ENCODE data around the gene TECPR2. TPM values are rescaled to one million over a fixed set of nuclear protein-coding genes. Genes with fewer than 3 reads are reported as not detected.

TECPR2 gene
- polyA plus RNA-seq, 1 donor (not counting 4 experiments of a cell fraction or from before 2014, with no cell fraction given): 8.3 TPM

GRCh38 chr14:102471921-102472790, 109.4 kb downstream of the TECPR2 start:
- TF ChIP-seq, protein P1, sequence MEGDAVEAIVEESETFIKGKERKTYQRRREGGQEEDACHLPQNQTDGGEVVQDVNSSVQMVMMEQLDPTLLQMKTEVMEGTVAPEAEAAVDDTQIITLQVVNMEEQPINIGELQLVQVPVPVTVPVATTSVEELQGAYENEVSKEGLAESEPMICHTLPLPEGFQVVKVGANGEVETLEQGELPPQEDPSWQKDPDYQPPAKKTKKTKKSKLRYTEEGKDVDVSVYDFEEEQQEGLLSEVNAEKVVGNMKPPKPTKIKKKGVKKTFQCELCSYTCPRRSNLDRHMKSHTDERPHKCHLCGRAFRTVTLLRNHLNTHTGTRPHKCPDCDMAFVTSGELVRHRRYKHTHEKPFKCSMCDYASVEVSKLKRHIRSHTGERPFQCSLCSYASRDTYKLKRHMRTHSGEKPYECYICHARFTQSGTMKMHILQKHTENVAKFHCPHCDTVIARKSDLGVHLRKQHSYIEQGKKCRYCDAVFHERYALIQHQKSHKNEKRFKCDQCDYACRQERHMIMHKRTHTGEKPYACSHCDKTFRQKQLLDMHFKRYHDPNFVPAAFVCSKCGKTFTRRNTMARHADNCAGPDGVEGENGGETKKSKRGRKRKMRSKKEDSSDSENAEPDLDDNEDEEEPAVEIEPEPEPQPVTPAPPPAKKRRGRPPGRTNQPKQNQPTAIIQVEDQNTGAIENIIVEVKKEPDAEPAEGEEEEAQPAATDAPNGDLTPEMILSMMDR (optimal IDR thresholded peaks at IDR 0.05 in 1 of 3, IDR thresholded peaks at IDR 0.05 in 1 of 3, conservative IDR thresholded peaks at IDR 0.05 in 1 of 3; ENCODE audit: extremely low read depth in 1 of 3, insufficient read depth in 2 of 3, low read length in 3 of 3): no peak
- TF ChIP-seq EZH2 (IDR thresholded peaks at IDR 0.05; ENCODE audit: low read length): no peak
- no peak for FAIRE-seq

DNA sequence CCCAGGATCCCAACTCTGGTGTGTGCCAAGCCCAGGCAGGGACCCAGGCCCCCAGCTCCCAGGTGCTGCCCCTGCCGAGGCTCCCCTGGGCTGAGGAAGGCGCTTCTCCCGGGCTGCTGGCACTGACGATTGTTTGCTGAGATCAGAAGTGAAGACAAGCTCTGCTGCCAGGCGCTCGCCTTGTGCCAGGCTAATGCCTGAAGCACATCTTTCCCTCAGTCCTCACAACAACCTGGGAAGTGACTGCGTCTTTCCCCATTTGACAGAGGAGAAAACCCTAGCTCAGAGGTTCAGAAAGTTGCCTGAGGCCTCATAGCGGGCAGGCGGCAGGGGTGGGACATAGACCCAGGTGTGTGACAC, 110.0 kb downstream of the TECPR2 start:
- no peaks in the 10 kb centered on the region for H4K20me1 ChIP-seq (ENCODE audit: control insufficient read depth, extremely low read depth, insufficient read depth, low read length)
- no peaks in the 10 kb centered on the region for H3K27me3 ChIP-seq (ENCODE audit: control insufficient read depth, extremely low read depth, insufficient read depth, low read length)
- no peak overlapping the region for H3K27ac ChIP-seq (ENCODE audit: control insufficient read depth, insufficient read depth, low read length)
- H3K79me2 ChIP-seq (ENCODE audit: control insufficient read depth, insufficient read depth, low read length): no peaks in the 10 kb centered on the region
- TF ChIP-seq EZH2 (IDR thresholded peaks at IDR 0.05; ENCODE audit: low read length): no peak
- TF ChIP-seq, protein P1 (optimal IDR thresholded peaks at IDR 0.05 in 1 of 3, IDR thresholded peaks at IDR 0.05 in 1 of 3, conservative IDR thresholded peaks at IDR 0.05 in 1 of 3; ENCODE audit: extremely low read depth in 1 of 3, insufficient read depth in 2 of 3, low read length in 3 of 3): no peak
- FAIRE-seq (no peak), DNase-seq (ENCODE audit: low read depth, low spot score) (no peak)
- no peak overlapping the region for H3K4me3 ChIP-seq (ENCODE audit: control insufficient read depth in 2 of 3, extremely low read depth in 1 of 3, insufficient read depth in 2 of 3, low read depth in 1 of 3, low read length in 3 of 3)
- no peak overlapping the region for H3K4me2 ChIP-seq (ENCODE audit: control insufficient read depth, extremely low read depth, insufficient read depth, low read depth, low read length)
- dilution Hi-C loops (cut with MboI; ENCODE audit: extremely low pct_ligation_motif_present, low sequenced_read_pairs): no loop called here
- no peaks in the 10 kb centered on the region for H3K9me3 ChIP-seq (ENCODE audit: control insufficient read depth, low read depth, low read length)
- H3K36me3 ChIP-seq (ENCODE audit: control insufficient read depth in 2 of 2, extremely low read depth in 1 of 2, insufficient read depth in 2 of 2, low read length in 2 of 2): peaks cover 4 to 9% of the 10 kb centered on the region in 2 experiments
- H3K4me1 ChIP-seq (ENCODE audit: control insufficient read depth, extremely low read depth, insufficient read depth, low read length): no peaks in the 10 kb centered on the region
- H3K9ac ChIP-seq (ENCODE audit: control insufficient read depth, extremely low read depth, insufficient read depth, low read length): no peak overlapping the region
- no peak overlapping the region for H2AFZ ChIP-seq (ENCODE audit: control insufficient read depth, low read length)
- no peaks in the 10 kb centered on the region for H3K9me1 ChIP-seq (ENCODE audit: control insufficient read depth, extremely low read depth, insufficient read depth, low read length)

More at GRCh38 chr14:102471921-102472790, 109.4 kb downstream of the TECPR2 start:
- no peak overlapping the region for H3K27ac ChIP-seq (ENCODE audit: control insufficient read depth, insufficient read depth, low read length)
- H4K20me1 ChIP-seq (ENCODE audit: control insufficient read depth, extremely low read depth, insufficient read depth, low read length): no peaks in the 10 kb centered on the region
- H3K36me3 ChIP-seq (ENCODE audit: control insufficient read depth in 2 of 2, extremely low read depth in 1 of 2, insufficient read depth in 2 of 2, low read length in 2 of 2): peaks cover 4 to 9% of the 10 kb centered on the region in 2 experiments
- no peaks in the 10 kb centered on the region for H3K4me1 ChIP-seq (ENCODE audit: control insufficient read depth, extremely low read depth, insufficient read depth, low read length)
- DNase-seq (ENCODE audit: low read depth, low spot score): no peak
- H3K9me3 ChIP-seq (ENCODE audit: control insufficient read depth, low read depth, low read length): no peaks in the 10 kb centered on the region
- dilution Hi-C loops (cut with MboI; ENCODE audit: extremely low pct_ligation_motif_present, low sequenced_read_pairs): no loop called here
- no peak overlapping the region for H3K4me2 ChIP-seq (ENCODE audit: control insufficient read depth, extremely low read depth, insufficient read depth, low read depth, low read length)
- H3K9me1 ChIP-seq (ENCODE audit: control insufficient read depth, extremely low read depth, insufficient read depth, low read length): no peaks in the 10 kb centered on the region
- no peaks in the 10 kb centered on the region for H3K27me3 ChIP-seq (ENCODE audit: control insufficient read depth, extremely low read depth, insufficient read depth, low read length)
- H3K9ac ChIP-seq (ENCODE audit: control insufficient read depth, extremely low read depth, insufficient read depth, low read length): no peak overlapping the region
- H2AFZ ChIP-seq (ENCODE audit: control insufficient read depth, low read length): no peak overlapping the region
- H3K79me2 ChIP-seq (ENCODE audit: control insufficient read depth, insufficient read depth, low read length): no peaks in the 10 kb centered on the region
- H3K4me3 ChIP-seq (ENCODE audit: control insufficient read depth in 2 of 3, extremely low read depth in 1 of 3, insufficient read depth in 2 of 3, low read depth in 1 of 3, low read length in 3 of 3): no peak overlapping the region
